Liver (tissue), 3 donors: ENCODE results near the gene IL5RA.

Source experiments
- CTCF ChIP-seq: fragments of 150-350 bp; IDR thresholded peaks from 2 replicates; pipeline ENCODE4 v1.5.1; 2017; ENCODE audit warnings: improper control_type of control experiment, low read depth, low read length; ENCODE audit not compliant: missing input control
- GABPA ChIP-seq, 2 donors: IDR thresholded peaks in 1 of 2; conservative IDR thresholded peaks in 1 of 2; 2 replicates each; pipeline ENCODE4 v1.6.1; 2016; ENCODE audit warnings: antibody characterized with exemption in 2 of 2, mild to moderate bottlenecking in 1 of 2, moderate library complexity in 1 of 2
- JUND ChIP-seq, 2 donors: IDR thresholded peaks; 2 replicates each; pipeline ENCODE4 v1.6.1; 2016; ENCODE audit warnings: antibody characterized with exemption in 2 of 2
- REST ChIP-seq: IDR thresholded peaks from 2 replicates; pipeline ENCODE4 v1.6.1; 2016; ENCODE audit warnings: antibody characterized with exemption, mild to moderate bottlenecking
- RXRA ChIP-seq, 2 donors: IDR thresholded peaks; 2 replicates each; pipeline ENCODE4 v1.6.1; 2017 to 2018; ENCODE audit warnings: antibody characterized with exemption in 2 of 2, mild to moderate bottlenecking in 1 of 2
- SP1 ChIP-seq: IDR thresholded peaks from 2 replicates; pipeline ENCODE4 v1.6.1; 2018; ENCODE audit warnings: antibody characterized with exemption, mild to moderate bottlenecking
- YY1 ChIP-seq: IDR thresholded peaks from 2 replicates; pipeline ENCODE4 v1.6.1; 2016; ENCODE audit warnings: antibody characterized with exemption, mild to moderate bottlenecking
- donor health status: healthy.
- donor health status: healthy.

GRCh38 chr3:3154879-3155610 is 44.9 kb upstream of the IL5RA start:
- TF ChIP-seq CTCF (no peak), REST (no peak), RXRA (IDR thresholded peaks at IDR 0.05) (no peak), SP1 (no peak), YY1 (no peak), GABPA (IDR thresholded peaks at IDR 0.05 in 1 of 2, conservative IDR thresholded peaks at IDR 0.05 in 1 of 2) (no peak), JUND (IDR thresholded peaks at IDR 0.05) (no peak)
